Measurements from ENCODE around the gene LZTR1.

Gene LZTR1

DNA sequence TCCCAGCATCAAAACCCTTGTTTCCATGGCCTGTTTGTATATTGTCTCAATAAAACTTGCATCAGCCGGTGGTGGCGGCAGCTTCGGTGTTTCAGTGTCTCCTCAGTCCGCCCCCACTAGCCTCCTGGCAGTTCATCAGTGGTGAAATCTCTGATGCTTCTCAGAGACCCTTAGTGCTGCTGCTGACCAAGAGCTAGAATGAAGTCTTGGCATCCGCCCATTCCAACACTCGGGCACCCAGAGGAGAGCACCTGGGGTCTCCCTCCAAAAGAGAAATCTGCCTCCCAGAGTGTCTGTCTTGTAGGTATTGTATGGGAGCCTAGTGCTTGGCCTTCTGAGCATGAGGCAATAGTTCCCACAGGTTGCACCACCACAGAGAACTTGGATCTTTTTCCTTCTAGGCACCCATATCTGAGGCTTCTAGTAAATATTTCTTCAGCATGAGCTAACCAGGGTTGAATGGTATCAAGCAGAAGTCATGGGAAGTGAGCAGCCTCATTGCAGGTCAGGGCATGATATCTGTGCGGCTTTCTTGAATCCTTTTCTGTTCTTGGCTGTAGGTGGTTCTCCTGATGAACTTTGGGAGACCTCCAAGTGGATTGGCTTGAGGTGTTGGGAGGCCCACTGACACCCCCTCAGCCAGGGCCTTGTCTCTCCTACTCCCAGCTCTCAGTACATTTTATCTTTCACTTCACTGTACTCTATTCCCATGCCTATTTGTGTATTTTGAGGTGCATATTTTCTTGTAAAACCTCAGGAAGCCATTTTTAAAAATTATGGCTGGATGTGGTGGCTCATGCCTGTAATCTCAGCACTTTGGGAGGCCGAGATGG, 28.2 kb upstream of the LZTR1 start:
- H3K9me3 ChIP-seq (ENCODE audit: insufficient read depth, low read depth, low read length): no peaks in the 10 kb centered on the region
- no peaks in the 10 kb centered on the region for H3K4me1 ChIP-seq (ENCODE audit: insufficient read depth, low read length, poor library complexity, severe bottlenecking)
- no peak overlapping the region for H3K4me2 ChIP-seq (ENCODE audit: low read depth, low read length, poor library complexity, severe bottlenecking)
- no peaks in the 10 kb centered on the region for H3K27me3 ChIP-seq (ENCODE audit: insufficient read depth, low read length, poor library complexity, severe bottlenecking)
- no peak overlapping the region for H2AFZ ChIP-seq (ENCODE audit: low read length)
- no peaks in the 10 kb centered on the region for H3K9me2 ChIP-seq (replicated peaks; ENCODE audit: low read depth, low read length)
- H3K79me2 ChIP-seq (ENCODE audit: insufficient read depth, low read length): peaks cover 38% of the 10 kb centered on the region
- H3K36me3 ChIP-seq (ENCODE audit: insufficient read depth, low read length): peaks cover 56% of the 10 kb centered on the region
- peaks cover 39% of the 10 kb centered on the region for H4K20me1 ChIP-seq (ENCODE audit: insufficient read depth, low read length, poor library complexity, severe bottlenecking)
- H3K4me3 ChIP-seq (ENCODE audit: low read length, poor library complexity, severe bottlenecking): no peak overlapping the region
- no peaks in the 10 kb centered on the region for H3F3A ChIP-seq (ENCODE audit: low read depth)
- H3K9ac ChIP-seq (ENCODE audit: low read depth, low read length, poor library complexity, severe bottlenecking): no peak overlapping the region
- TF ChIP-seq, protein P1, sequence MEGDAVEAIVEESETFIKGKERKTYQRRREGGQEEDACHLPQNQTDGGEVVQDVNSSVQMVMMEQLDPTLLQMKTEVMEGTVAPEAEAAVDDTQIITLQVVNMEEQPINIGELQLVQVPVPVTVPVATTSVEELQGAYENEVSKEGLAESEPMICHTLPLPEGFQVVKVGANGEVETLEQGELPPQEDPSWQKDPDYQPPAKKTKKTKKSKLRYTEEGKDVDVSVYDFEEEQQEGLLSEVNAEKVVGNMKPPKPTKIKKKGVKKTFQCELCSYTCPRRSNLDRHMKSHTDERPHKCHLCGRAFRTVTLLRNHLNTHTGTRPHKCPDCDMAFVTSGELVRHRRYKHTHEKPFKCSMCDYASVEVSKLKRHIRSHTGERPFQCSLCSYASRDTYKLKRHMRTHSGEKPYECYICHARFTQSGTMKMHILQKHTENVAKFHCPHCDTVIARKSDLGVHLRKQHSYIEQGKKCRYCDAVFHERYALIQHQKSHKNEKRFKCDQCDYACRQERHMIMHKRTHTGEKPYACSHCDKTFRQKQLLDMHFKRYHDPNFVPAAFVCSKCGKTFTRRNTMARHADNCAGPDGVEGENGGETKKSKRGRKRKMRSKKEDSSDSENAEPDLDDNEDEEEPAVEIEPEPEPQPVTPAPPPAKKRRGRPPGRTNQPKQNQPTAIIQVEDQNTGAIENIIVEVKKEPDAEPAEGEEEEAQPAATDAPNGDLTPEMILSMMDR (conservative IDR thresholded peaks at IDR 0.05; ENCODE audit: low read length): no peak
- TF ChIP-seq EZH2phosphoT487 (IDR thresholded peaks at IDR 0.05; ENCODE audit: borderline replicate concordance): no peak

DNA sequence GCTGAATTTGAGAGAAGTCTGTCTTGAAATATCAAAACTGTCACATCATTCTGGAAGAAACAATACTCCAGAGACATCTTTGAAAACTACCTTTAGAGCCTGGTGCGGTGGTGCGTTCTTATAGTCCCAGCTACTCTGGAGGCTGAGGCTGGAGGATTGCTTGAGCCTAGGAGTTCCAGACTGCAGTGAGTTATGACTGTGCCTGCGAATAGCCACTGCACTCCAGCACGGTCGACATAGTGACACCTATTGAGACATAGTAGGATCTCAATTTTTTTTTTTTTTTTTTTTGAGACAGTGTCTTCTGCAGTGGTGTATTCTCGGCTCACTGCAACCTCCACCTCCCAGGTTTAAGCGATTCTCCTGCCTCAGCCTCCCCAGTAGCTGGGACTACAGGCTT, 26.5 kb upstream of the LZTR1 start:
- H3K9me2 ChIP-seq (replicated peaks; ENCODE audit: low read depth, low read length): no peaks in the 10 kb centered on the region
- no peaks in the 10 kb centered on the region for H3K9me3 ChIP-seq (ENCODE audit: insufficient read depth, low read depth, low read length)
- TF ChIP-seq, protein P1 (conservative IDR thresholded peaks at IDR 0.05; ENCODE audit: low read length): no peak
- TF ChIP-seq EZH2phosphoT487 (IDR thresholded peaks at IDR 0.05; ENCODE audit: borderline replicate concordance): no peak
- H2AFZ ChIP-seq (ENCODE audit: low read length): no peak overlapping the region
- no peak overlapping the region for H3K9ac ChIP-seq (ENCODE audit: low read depth, low read length, poor library complexity, severe bottlenecking)
- no peak overlapping the region for H3K4me3 ChIP-seq (ENCODE audit: low read length, poor library complexity, severe bottlenecking)
- H4K20me1 ChIP-seq (ENCODE audit: insufficient read depth, low read length, poor library complexity, severe bottlenecking): peaks cover 22% of the 10 kb centered on the region
- H3K27me3 ChIP-seq (ENCODE audit: insufficient read depth, low read length, poor library complexity, severe bottlenecking): no peaks in the 10 kb centered on the region
- H3F3A ChIP-seq (ENCODE audit: low read depth): no peaks in the 10 kb centered on the region
- H3K79me2 ChIP-seq (ENCODE audit: insufficient read depth, low read length): peaks cover 21% of the 10 kb centered on the region; the same call in 1 of the 2 replicates
- no peaks in the 10 kb centered on the region for H3K4me1 ChIP-seq (ENCODE audit: insufficient read depth, low read length, poor library complexity, severe bottlenecking)
- peaks cover 39% of the 10 kb centered on the region for H3K36me3 ChIP-seq (ENCODE audit: insufficient read depth, low read length)
- no peak overlapping the region for H3K4me2 ChIP-seq (ENCODE audit: low read depth, low read length, poor library complexity, severe bottlenecking)

DNA sequence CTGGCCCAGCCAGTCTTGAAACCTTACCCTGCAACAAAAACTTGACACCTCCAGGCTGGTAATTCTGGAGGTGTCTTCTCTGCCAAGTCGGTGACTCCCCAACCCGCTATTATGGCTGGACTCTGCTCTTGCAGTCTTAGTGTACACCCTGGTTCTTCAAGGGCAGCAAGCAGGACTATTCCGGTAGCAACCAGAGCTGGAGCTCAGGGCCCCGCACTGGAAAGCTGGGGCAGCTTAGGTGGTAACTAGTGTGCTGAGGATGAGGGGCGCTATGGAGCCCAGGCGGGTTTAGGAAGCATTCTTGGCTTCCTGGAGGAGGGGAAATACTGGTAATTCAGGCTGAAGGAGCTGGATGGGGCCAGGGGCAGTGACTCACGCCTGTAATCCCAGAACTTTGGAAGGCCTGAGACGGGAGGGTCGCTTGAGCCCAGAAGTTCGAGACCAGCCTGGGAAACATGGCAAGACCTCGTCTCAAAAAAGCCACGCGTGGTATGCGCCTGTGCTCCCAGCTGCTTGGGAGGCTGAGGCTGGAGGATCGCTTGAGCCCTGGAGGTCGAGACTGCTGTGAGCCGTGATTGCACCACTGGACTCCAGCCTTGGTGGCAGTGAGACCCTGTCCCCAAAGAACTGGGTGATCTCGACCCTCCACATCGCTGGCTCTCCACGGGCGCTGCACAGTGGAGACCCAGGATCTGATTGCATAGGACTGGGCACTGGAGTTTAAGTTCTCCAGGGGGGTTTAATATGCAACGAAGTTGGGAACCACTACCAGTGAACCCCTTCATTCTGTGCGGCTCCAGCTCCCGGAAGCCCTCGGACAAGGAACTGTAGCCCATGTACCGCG, 25.6 kb upstream of the LZTR1 start:
- Histone ChIP-seq H3K27me3 (ENCODE audit: insufficient read depth, low read length, poor library complexity, severe bottlenecking) (no peaks in the 10 kb centered on the region), H3K4me3 (ENCODE audit: low read length, poor library complexity, severe bottlenecking) (no peak overlapping the region), H4K20me1 (ENCODE audit: insufficient read depth, low read length, poor library complexity, severe bottlenecking) (peaks cover 14% of the 10 kb centered on the region), H3K4me1 (ENCODE audit: insufficient read depth, low read length, poor library complexity, severe bottlenecking) (no peaks in the 10 kb centered on the region), H3K4me2 (ENCODE audit: low read depth, low read length, poor library complexity, severe bottlenecking) (no peak overlapping the region), H3K9me2 (replicated peaks; ENCODE audit: low read depth, low read length) (no peaks in the 10 kb centered on the region), H3K9ac (ENCODE audit: low read depth, low read length, poor library complexity, severe bottlenecking) (no peak overlapping the region), H2AFZ (ENCODE audit: low read length) (no peak overlapping the region), H3K36me3 (ENCODE audit: insufficient read depth, low read length) (peaks cover 30% of the 10 kb centered on the region), H3K79me2 (ENCODE audit: insufficient read depth, low read length) (peaks cover 13% of the 10 kb centered on the region; the same call in 1 of the 2 replicates), H3K9me3 (ENCODE audit: insufficient read depth, low read depth, low read length) (no peaks in the 10 kb centered on the region), H3F3A (ENCODE audit: low read depth) (no peaks in the 10 kb centered on the region)
- TF ChIP-seq, protein P1 (conservative IDR thresholded peaks at IDR 0.05; ENCODE audit: low read length): no peak
- no peak for TF ChIP-seq EZH2phosphoT487 (IDR thresholded peaks at IDR 0.05; ENCODE audit: borderline replicate concordance)
